IMR-90 (cell line): Measurements from ENCODE around the gene HSD17B4. TPM values are rescaled to one million over a fixed set of nuclear protein-coding genes. Genes with fewer than 3 reads are reported as not detected.

ENCODE experiments used
- ATAC-seq: fragments of 200-7000 bp; cut with Tn5 transposase; 2 replicates; pipeline ENCODE4 v1.9.1; 2020; ENCODE audit warnings: low read depth, mild to moderate bottlenecking, moderate library complexity
- BruUV-seq: library from RNA; stranded (reverse); fragments of 400-500 nt; replicated peaks from 2 replicates; lab custom pipeline; 2021; lab: Mats Ljungman, UMichigan
- CTCF ChIA-PET: fragments of 300-600 bp; formaldehyde crosslinking; extraction: SDS; loops from one replicate; lab custom pipeline; 2021; ENCODE audit warnings: antibody characterized with exemption; lab: Yijun Ruan, JAX
- POLR2A ChIA-PET: fragments of 300-600 bp; sonication (Branson Sonifier 250); formaldehyde crosslinking; loops from one replicate; lab custom pipeline; 2022; ENCODE audit warnings: antibody characterized with exemption; ENCODE audit not compliant: unreplicated experiment; lab: Charles Lee
- DNase-seq: peaks from one replicate; pipeline ENCODE4 v3.0.0; 2013
- H2AFZ ChIP-seq: replicated peaks from 2 replicates; pipeline ENCODE3; 2013; ENCODE audit warnings: low read length, mild to moderate bottlenecking; ENCODE audit not compliant: poor library complexity
- H2AK5ac ChIP-seq: 2 replicates; pipeline ENCODE4 v1.6.1; 2013; ENCODE audit warnings: low read depth, low read length, inconsistent platforms
- H2AK9ac ChIP-seq: replicated peaks from 2 replicates; pipeline ENCODE3; 2013; ENCODE audit warnings: mild to moderate bottlenecking, low read depth, low read length, moderate library complexity; ENCODE audit not compliant: poor library complexity
- H2BK120ac ChIP-seq: 2 replicates; pipeline ENCODE4 v1.6.1; 2013; ENCODE audit warnings: low read depth, low read length, inconsistent platforms
- H2BK15ac ChIP-seq: 3 replicates; pipeline ENCODE4 v1.6.1; 2013; ENCODE audit warnings: low read depth, low read length, inconsistent platforms
- H2BK20ac ChIP-seq: 2 replicates; pipeline ENCODE4 v1.6.1; 2013; ENCODE audit warnings: low read depth, mild to moderate bottlenecking, inconsistent platforms, low read length, moderate library complexity
- H2BK5ac ChIP-seq: 2 replicates; pipeline ENCODE4 v1.6.1; 2013; ENCODE audit warnings: mild to moderate bottlenecking, low read depth, low read length, inconsistent platforms; ENCODE audit not compliant: poor library complexity, severe bottlenecking
- H3K14ac ChIP-seq: replicated peaks from 2 replicates; pipeline ENCODE4 v1.6.1; 2013; ENCODE audit warnings: low read depth, low read length, inconsistent platforms
- H3K18ac ChIP-seq: 2 replicates; pipeline ENCODE4 v1.6.1; 2013; ENCODE audit warnings: low read depth, low read length, control low read depth
- H3K23ac ChIP-seq: 2 replicates; pipeline ENCODE4 v1.6.1; 2013; ENCODE audit warnings: low read depth, low read length, inconsistent platforms
- H3K27ac ChIP-seq: 2 replicates; pipeline ENCODE4 v1.5.1; 2013; ENCODE audit warnings: mild to moderate bottlenecking, control low read depth, low read length; ENCODE audit not compliant: insufficient read depth
- H3K27me3 ChIP-seq: 2 replicates; pipeline ENCODE4 v1.6.1; 2013; ENCODE audit warnings: low read length; ENCODE audit not compliant: control insufficient read depth, insufficient read depth
- H3K36me3 ChIP-seq: 2 replicates; pipeline ENCODE4 v1.6.1; 2013; ENCODE audit warnings: low read length, mixed read lengths; ENCODE audit not compliant: control insufficient read depth, insufficient read depth
- H3K4ac ChIP-seq: 2 replicates; pipeline ENCODE4 v1.6.1; 2013; ENCODE audit warnings: low read depth, low read length, inconsistent platforms
- H3K4me1 ChIP-seq: 2 replicates; pipeline ENCODE4 v1.6.1; 2013; ENCODE audit warnings: low read length, mixed read lengths; ENCODE audit not compliant: control insufficient read depth, insufficient read depth
- H3K4me2 ChIP-seq: 2 replicates; pipeline ENCODE4 v1.6.1; 2013; ENCODE audit warnings: low read depth, mild to moderate bottlenecking, control low read depth, low read length, moderate library complexity
- H3K4me3 ChIP-seq: 2 replicates; pipeline ENCODE4 v1.5.1; 2013; ENCODE audit warnings: low read depth, mild to moderate bottlenecking, control low read depth, low read length, moderate library complexity; ENCODE audit not compliant: insufficient read depth
- H3K56ac ChIP-seq: 2 replicates; pipeline ENCODE4 v1.6.1; 2013; ENCODE audit warnings: low read length, inconsistent platforms; ENCODE audit not compliant: insufficient read depth; ENCODE audit errors: extremely low read depth
- H3K79me1 ChIP-seq, 2 experiments: 2 replicates each; pipeline ENCODE4 v1.6.1; 2013; ENCODE audit warnings: low read length in 2 of 2, inconsistent platforms in 1 of 2, low read depth in 1 of 2
- H3K9ac ChIP-seq: 2 replicates; pipeline ENCODE4 v1.6.1; 2013; ENCODE audit warnings: low read depth, low read length, control low read depth
- H3K9me1 ChIP-seq: 2 replicates; pipeline ENCODE4 v1.6.1; 2013; ENCODE audit warnings: low read length, inconsistent platforms; ENCODE audit not compliant: insufficient read depth
- H3K9me3 ChIP-seq: 2 replicates; pipeline ENCODE4 v1.6.1; 2013; ENCODE audit warnings: low read length; ENCODE audit not compliant: control insufficient read depth, insufficient read depth
- H4K20me1 ChIP-seq: 2 replicates; pipeline ENCODE4 v1.6.1; 2013; ENCODE audit warnings: low read length, inconsistent platforms; ENCODE audit not compliant: insufficient read depth
- H4K5ac ChIP-seq: 2 replicates; pipeline ENCODE4 v1.6.1; 2013; ENCODE audit warnings: mild to moderate bottlenecking, low read depth, low read length, control low read depth
- H4K8ac ChIP-seq, 2 experiments: 2 replicates each; pipeline ENCODE4 v1.6.1; 2013; ENCODE audit warnings: low read depth in 2 of 2, low read length in 2 of 2, control low read depth in 1 of 2, inconsistent platforms in 1 of 2
- H4K91ac ChIP-seq: 2 replicates; pipeline ENCODE4 v1.6.1; 2013; ENCODE audit warnings: low read depth, low read length, inconsistent platforms; ENCODE audit not compliant: insufficient read depth
- CHD1 ChIP-seq: IDR thresholded peaks from 2 replicates; pipeline ENCODE4 v1.6.1; 2012; ENCODE audit warnings: low read depth, low read length, improper control_type of control experiment
- RCOR1 ChIP-seq: IDR thresholded peaks from 2 replicates; pipeline ENCODE4 v1.6.1; 2012; ENCODE audit warnings: mild to moderate bottlenecking, low read length, improper control_type of control experiment; ENCODE audit not compliant: insufficient replicate concordance
- WGBS, 2 experiments: methylation state at CpG; one replicate each; pipeline versions ENCODE4 v1.1.5 to v1.1.7; 2013; ENCODE audit warnings: missing lambda C conversion rate in 2 of 2; ENCODE audit not compliant: insufficient read length in 1 of 2; ENCODE audit errors: extremely low coverage in 2 of 2; 5-methylcytosine and 5-hydroxymethylcytosine counted together
- dilution Hi-C: fragments of 300-500 bp; cut with HindIII; formaldehyde crosslinking; loops from one replicate; pipeline ENCODE4 v1.14.3; 2018; ENCODE audit warnings: low sequenced_read_pairs; ENCODE audit not compliant: unreplicated experiment
- in situ Hi-C: fragments of 300-500 bp; cut with MboI; formaldehyde crosslinking; loops from 3 replicates; pipeline ENCODE4 v1.14.3; 2019; ENCODE audit warnings: low sequenced_read_pairs, inconsistent platforms, mixed read lengths
- intact Hi-C: fragments of 100-400 bp; cut with micrococcal nuclease; formaldehyde crosslinking; loops from 2 replicates; pipeline ENCODE4 v1.10.0; 2022
- polyA plus RNA-seq, 3 experiments: library from polyadenylated mRNA; depleted of rRNA; stranded (reverse); fragments of >200 nt; gene quantifications; 2 replicates each; pipeline ENCODE4 v1.2.3, GENCODE V29; 2012; ENCODE audit warnings: low replicate concordance in 1 of 3
- total RNA-seq: library from RNA; depleted of rRNA; stranded (reverse); fragments of >200 nt; gene quantifications from 2 replicates; pipeline ENCODE4 v1.2.3, GENCODE V29; 2012
- TF ChIP-seq, protein P1 (sequence below): conservative IDR thresholded peaks from 2 replicates; pipeline ENCODE4 v1.5.1; 2012; ENCODE audit warnings: mild to moderate bottlenecking, low read depth, low read length, improper control_type of control experiment
- TF ChIP-seq, protein P2 (sequence below): fragments of 150-350 bp; IDR thresholded peaks from 2 replicates; pipeline ENCODE4 v1.6.1; 2017; ENCODE audit warnings: mild to moderate bottlenecking, antibody characterized with exemption, low read length, low read depth

HSD17B4 gene
- total and polyA plus RNA-seq, 2 of the 4 experiments (the other 2 are of a cell fraction), result 95.1 to 154 TPM

- H2BK5ac ChIP-seq, result no peak overlapping the region
- BruUV-seq, result no TSS peak
- whole genome bisulfite sequencing, 2 experiments, result no CpG with 5 or more reads among the region's 6 CpGs
These were observed 281 bp upstream of the HSD17B4 start for GRCh38 chr5:119452060-119452372.

More at GRCh38 chr5:119452060-119452372, 281 bp upstream of the HSD17B4 start:
- H4K91ac ChIP-seq, result no peak overlapping the region
- no peaks in the 10 kb centered on the region for H3K9me1 ChIP-seq
- no peak overlapping the region for H2BK15ac ChIP-seq
- no peak overlapping the region for H2AK9ac ChIP-seq
- peaks cover 9 to 22% of the 10 kb centered on the region in 2 experiments; a peak in 3 of 4 replicates for H3K79me1 ChIP-seq
- H4K5ac ChIP-seq, result no peak overlapping the region
- no peak overlapping the region for H3K23ac ChIP-seq
- H2AK5ac ChIP-seq, result no peak overlapping the region
- 0 out of 2 replicates have a peak, but pooled peaks cover under 1% of the 10 kb centered on the region for H3K27me3 ChIP-seq
- H3K4ac ChIP-seq, result no peak overlapping the region
- no peaks in the 10 kb centered on the region for H3K4me1 ChIP-seq
- H3K18ac ChIP-seq, result no peak overlapping the region
- peaks cover 3% of the 10 kb centered on the region; the same call in 1 of the 2 replicates for H3K9me3 ChIP-seq
- H4K20me1 ChIP-seq, result no peaks in the 10 kb centered on the region
- no peak for TF ChIP-seq CHD1
- TF ChIP-seq RCOR1, result no peak
- TF ChIP-seq, protein P1, sequence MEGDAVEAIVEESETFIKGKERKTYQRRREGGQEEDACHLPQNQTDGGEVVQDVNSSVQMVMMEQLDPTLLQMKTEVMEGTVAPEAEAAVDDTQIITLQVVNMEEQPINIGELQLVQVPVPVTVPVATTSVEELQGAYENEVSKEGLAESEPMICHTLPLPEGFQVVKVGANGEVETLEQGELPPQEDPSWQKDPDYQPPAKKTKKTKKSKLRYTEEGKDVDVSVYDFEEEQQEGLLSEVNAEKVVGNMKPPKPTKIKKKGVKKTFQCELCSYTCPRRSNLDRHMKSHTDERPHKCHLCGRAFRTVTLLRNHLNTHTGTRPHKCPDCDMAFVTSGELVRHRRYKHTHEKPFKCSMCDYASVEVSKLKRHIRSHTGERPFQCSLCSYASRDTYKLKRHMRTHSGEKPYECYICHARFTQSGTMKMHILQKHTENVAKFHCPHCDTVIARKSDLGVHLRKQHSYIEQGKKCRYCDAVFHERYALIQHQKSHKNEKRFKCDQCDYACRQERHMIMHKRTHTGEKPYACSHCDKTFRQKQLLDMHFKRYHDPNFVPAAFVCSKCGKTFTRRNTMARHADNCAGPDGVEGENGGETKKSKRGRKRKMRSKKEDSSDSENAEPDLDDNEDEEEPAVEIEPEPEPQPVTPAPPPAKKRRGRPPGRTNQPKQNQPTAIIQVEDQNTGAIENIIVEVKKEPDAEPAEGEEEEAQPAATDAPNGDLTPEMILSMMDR, result no peak
- TF ChIP-seq, protein P2, sequence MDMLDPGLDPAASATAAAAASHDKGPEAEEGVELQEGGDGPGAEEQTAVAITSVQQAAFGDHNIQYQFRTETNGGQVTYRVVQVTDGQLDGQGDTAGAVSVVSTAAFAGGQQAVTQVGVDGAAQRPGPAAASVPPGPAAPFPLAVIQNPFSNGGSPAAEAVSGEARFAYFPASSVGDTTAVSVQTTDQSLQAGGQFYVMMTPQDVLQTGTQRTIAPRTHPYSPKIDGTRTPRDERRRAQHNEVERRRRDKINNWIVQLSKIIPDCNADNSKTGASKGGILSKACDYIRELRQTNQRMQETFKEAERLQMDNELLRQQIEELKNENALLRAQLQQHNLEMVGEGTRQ, result no peak
- ATAC-seq (no peak), DNase-seq (no peak)
- H3K4me3 ChIP-seq, result peak overlapping the region; percentile 93
- in situ Hi-C loops, result no loop called here
- no peak overlapping the region for H2BK20ac ChIP-seq
- no peak overlapping the region for H3K14ac ChIP-seq
- no peak overlapping the region for H3K56ac ChIP-seq
- H2AFZ ChIP-seq, result peak overlapping the region; percentile 99
- H3K9ac ChIP-seq, result no peak overlapping the region
- dilution Hi-C loops, result no loop called here
- intact Hi-C loops, result no loop called here
- H3K4me2 ChIP-seq, result peak overlapping the region; percentile 18; the same call in 1 of the 2 replicates
- CTCF ChIA-PET, result interaction anchor here (0.7 kb wide), 1 partner anchor 9 kb away, joined by 3 read pairs; no protein-coding TSS in a partner anchor
- H3K27ac ChIP-seq, result no peak overlapping the region
- H3K36me3 ChIP-seq, result no peaks in the 10 kb centered on the region
- H2BK120ac ChIP-seq, result no peak overlapping the region
- peak overlapping the region in 1 of 2 experiments; percentile 18; a peak in 2 of 4 replicates for H4K8ac ChIP-seq
- POLR2A ChIA-PET, result no interaction called here
